HT1080 (cell line): ENCODE data around the gene STYXL1. TPM values are rescaled to one million over a fixed set of nuclear protein-coding genes. Genes with fewer than 3 reads are reported as not detected.
"Not testable (repeated sequence)": the region's sequence is repeated elsewhere in the genome, so short reads cannot be mapped to it uniquely, and the experiment has no call there.

Experiments
- DNase-seq: peaks from one replicate; pipeline ENCODE4 v3.0.0-alpha.2; 2015; ENCODE audit warnings: low read depth
- total RNA-seq: library from RNA; depleted of rRNA; stranded (reverse); fragments of >200 nt; shearing (Covaris generic); gene quantifications from 2 replicates; pipeline ENCODE4 v1.2.3, GENCODE V29; 2014

STYXL1 gene
- total RNA-seq, 1 experiment from 2014 or later = 53.8 TPM

DNA sequence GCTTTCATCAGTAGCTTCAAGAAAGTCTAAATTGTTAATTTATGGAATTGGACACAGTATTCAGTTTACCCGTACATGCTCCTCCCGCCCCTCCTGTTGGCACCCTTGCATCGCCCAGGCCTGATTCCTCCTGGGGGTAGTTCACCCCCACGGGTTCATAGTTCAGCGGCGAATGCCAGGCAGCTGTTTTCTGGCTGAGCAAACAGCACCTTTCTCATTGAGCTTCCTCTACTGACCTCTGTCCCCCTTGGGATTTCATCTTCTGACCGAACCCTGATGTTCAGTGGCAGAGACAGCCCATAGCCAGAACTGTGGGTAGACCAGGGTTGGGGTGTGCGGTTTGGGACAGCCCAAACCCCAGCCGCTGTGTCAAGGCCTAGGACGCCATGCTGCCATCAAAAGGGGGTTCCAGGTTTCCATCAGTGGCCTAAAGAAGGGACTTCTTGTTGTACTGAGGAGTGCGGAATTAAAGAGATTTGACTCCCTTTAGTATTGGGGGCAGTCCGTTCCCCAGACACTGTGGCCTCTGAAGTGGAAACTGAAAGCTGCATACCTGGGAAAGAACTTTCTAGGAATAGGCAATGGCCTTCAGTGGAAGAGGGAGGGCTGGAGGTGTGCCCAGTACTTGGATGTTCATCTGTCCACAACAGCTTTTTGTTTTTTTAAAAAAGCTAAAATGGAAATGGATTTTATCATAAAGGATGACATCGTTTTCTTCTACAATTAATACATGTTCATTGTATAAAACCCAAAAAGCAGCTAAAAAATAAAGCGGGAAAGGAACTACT lies 19.1 kb upstream of the STYXL1 start:
- no peak for DNase-seq

DNA sequence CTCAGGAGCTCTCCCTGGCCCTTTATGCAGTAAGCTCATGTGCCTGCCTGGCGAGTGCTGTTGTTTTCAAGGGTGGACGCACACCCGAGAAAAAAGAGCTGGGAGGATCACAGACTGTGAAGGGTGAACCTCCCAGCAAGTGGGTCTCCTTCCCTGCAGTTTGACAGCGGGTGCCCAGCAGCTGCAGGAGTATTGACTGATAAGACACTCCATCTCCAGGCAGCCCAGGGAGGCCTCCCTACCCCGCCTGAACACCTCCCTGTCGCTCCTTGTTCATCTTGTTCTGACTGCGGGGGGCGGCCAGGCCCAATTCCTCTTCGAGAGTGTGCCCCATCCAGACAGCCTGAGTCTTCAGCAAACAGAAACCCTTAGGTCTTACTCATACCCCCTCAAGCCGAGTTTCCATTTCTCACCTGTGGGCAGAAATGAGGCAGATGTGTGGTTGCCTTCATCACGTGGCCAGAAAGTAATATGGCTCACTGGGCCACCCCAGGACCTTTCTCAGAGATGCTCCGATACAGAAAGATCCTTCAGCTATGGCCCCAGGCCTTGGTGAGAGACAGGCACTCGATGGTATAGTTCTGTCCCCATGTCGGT lies 17.3 kb upstream of the STYXL1 start:
- no peak for DNase-seq

DNA sequence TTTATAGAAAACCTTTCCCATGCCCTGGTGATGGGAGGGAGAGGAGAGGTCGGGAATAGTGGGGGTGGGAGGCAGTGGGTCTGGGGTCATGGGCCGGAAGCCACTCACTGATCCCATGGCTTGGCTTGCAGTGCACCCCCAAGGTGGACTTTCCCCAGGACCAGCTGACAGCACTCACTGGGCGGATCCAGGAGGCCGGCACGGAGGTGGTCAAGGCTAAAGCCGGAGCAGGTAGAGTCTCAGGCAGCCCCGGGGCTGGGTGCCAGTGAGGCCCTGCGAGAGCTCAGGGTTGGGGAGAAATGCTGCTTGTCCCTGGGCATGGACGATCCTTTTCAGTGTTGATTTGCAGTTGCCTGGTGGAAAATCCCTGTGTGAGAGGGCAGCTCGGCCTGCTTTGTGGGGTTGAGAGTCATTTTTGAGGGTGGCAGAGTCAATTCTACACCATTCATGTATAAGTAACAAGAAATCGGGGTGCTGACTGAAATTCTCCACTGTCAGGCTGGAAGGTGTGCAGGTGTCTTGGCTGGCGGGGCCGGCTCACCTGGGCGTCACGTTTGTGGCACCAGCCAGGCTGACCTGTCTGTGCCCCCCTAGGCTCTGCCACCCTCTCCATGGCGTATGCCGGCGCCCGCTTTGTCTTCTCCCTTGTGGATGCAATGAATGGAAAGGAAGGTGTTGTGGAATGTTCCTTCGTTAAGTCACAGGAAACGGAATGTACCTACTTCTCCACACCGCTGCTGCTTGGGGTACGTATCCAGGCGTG lies 16.6 kb upstream of the STYXL1 start:
- no peak for DNase-seq

DNA sequence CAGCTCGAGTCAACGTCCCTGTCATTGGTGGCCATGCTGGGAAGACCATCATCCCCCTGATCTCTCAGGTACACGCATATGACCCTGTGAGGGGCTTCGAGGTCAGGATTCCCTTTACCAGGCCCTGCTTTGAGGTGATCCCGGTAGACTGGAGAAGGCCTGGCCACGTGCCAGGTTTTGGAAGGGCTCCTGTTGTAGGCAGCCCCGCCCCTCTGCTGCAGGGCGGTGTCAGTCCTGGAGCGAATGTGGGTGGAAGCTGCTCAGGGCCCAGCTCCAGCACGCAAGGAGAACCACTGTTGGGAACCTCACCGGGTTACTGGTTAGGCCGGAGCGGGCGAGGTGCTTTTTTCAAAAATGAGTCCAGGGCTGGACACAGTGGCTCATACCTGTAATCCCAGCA lies 15.7 kb upstream of the STYXL1 start:
- no peak for DNase-seq

DNA sequence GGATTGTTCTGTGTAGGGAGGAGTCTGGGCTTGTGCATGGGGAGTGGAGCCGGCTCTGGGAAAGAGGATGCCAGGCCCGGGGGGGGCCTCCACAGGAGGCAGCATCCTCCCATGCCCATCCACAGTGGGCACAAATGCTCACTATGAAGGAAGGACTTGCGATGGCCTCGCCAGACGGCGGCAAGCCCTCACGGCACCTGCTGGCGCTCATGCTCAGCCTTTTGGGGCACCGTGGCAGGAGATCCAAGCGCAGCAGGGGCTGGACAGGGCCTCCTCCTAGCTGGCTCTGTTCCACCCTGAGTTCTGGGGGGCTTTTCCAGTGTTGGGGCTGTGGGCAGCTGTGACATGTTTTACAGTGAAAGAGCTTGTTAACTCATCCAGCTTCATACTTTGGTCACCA lies 15.3 kb upstream of the STYXL1 start:
- no peak for DNase-seq

DNA sequence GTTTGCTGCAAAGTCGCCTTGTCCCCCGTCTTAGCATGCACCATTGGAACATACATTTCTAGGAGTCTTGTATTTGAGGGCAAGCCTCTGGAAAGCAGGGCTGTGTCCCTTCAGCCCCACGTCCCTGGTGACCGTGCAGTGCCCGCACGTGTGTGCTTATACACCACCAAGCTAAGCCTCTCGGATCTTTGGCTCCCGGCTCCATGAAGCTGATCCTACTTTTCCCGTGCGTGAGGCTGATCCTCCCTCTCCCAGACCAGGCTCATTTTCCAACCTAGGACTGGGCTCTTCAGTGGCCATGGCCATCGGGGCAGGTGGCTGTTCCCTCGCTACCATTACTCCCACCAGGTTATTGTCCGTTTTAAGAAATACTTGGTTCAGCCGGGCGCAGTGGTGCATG lies 14.5 kb upstream of the STYXL1 start:
- no peak for DNase-seq

DNA sequence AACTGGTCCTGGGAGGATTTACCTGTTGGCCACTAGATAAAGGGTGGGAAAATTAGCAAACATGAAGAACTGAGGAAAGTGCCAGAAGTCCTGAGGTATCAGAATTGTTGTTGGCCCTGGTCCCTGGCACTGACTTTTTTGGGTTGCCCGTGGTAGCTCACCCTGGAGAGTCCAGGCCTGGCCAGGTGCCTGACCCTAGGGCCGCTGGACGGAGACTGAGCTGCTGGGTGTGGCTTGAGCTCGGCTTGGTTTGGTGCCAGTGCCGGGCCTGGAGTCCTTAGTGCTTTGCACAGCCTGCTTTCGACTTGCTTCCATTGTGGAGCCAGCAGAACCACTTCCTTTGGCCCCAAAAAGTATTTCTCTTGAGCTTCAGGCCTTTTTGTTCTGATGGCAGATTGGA lies 13.0 kb upstream of the STYXL1 start:
- no peak for DNase-seq

DNA sequence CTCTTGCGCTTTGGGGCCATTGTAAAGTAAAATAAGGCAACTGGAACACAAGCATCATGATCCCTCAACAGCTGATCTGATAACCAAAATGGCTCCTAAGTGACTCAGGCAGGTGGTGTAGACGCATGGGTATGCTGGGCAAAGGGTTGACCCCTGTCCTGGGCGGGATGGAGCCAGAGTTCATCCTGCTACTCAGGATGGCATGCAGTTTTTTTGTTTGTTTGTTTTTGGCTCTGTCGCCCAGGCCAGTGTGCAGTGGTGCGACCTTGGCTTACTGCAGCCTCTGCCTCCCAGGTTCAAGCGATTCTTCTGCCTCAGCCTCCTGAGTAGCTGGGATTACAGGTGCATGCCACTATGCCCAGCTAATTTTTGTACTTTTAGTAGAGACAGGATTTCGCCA lies 10.9 kb upstream of the STYXL1 start:
- DNase-seq = not testable (repeated sequence)

DNA sequence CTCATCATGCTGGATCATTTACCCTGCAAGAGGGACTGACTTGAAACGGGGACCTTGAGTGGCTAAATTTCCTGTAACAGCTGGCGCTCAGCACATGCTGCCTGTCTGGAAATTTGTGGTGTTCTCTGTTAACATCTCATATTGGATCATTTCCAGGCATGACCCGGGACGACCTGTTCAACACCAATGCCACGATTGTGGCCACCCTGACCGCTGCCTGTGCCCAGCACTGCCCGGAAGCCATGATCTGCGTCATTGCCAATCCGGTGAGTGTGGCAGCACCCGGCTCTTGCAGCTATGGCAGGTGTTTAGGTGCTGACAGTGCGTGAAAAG lies 10.0 kb upstream of the STYXL1 start:
- DNase-seq = no peak

DNA sequence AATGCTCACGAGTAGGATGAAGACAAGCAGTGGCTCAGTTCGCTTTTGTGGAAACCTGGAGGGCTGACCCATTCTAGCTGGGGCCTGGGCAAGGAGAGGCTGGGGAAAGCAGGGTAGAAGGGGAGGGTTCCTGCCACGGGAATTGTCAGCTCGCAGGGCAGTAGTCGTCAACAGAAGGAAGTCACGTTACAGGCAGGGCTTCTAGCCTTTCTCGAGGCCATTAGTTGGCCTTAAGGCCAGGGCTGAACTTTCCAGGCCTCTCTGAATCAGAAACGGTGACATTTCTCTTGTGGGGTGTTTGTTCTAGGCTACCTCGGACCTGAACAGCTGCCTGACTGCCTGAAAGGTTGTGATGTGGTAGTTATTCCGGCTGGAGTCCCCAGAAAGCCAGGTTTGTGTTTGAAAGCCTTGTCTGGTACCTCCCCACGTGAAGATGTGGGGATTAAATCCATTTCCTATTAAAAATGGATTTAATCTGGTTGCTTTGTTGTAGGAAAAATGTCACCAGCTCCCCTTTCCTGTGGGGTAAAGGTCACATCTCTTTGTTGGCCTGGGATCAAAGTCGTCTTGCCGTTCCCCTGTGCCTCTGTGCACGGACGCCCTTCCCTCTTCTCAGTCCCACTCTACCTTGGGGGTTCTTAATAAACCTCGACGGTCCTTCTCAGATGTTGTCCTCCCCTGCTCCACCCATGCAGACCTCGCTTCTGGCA lies 9.5 kb upstream of the STYXL1 start:
- DNase-seq = no peak

DNA sequence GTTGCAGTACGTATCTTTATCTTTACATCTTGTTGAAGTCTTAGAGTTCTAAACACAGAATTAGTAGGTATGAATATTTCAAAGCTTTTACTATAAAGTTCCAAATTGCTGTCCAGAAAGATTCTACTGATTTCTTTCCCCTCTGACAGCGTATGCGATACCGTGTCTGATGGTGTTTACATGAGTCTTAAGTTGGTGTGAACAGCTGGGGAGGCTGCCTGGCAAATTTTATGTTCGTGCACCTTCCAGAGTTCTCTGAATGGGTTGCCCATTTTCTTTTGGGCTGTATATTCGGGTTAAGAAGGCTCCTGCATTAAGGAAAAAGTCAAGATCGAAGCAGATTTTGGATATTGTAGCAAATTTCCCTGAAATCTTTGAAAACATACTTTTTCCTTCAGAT lies 8.4 kb upstream of the STYXL1 start:
- DNase-seq = no peak

DNA sequence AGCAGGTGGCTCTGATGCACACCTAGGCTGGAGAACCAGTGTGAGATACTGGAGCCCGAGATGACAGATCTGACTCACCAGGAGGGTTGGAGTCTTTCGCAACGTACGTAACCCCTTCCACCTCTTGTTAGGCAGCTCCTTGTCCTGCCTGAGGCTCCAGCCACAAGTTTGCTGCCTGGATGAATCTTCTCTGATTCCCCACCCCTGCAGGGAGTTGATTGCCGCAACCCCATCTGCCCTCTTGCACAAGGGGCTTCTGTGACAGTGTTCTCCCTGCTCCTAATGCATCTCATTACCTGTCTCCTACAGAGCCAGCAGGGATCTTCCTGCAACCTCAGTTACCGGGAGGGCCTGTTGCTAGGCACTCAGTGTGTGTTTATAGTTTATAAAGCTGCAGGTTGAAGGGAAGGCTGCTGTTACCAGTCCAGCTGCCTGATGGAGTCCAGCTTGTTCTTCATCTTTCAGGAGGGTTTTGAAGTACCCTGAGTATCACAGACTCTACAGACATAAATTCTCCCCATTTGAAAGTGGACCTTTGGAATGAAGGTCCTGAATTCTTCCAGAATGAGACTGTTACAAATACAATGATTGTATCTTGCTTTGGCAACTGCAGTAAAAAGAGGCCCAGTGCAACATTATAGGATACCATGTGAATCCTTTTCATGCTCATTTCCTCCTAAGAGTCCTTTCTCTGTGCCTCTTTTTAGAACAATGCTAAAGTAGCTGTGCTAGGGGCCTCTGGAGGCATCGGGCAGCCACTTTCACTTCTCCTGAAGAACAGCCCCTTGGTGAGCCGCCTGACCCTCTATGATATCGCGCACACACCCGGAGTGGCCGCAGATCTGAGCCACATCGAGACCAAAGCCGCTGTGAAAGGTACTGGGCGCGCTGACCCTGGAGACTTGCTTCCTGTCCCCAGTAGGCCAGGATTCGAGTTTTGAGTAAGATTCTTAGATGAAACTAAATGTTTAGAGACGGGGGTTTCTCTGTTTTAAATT lies 6.6 kb upstream of the STYXL1 start:
- DNase-seq = peak; percentile 63

DNA sequence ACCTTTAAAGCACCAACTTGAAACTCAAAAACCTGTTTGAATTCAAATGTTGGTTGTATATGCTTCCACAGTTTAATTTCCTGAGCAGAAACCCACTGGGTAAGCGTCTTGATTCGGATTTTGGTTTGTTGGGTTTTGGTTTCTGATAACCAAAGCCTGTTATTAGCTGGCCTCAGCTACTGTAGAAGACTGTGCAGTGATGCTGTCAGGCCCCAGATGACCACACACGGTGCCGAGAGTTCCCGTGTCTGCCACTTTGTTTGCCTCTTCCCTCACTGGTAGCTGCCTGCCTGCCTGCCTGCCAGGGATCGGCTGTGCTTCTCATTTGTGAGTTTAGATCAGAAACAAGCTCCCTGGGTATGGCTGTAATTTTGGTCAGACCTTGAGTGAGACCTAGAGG lies 5.7 kb upstream of the STYXL1 start:
- no peak for DNase-seq

DNA sequence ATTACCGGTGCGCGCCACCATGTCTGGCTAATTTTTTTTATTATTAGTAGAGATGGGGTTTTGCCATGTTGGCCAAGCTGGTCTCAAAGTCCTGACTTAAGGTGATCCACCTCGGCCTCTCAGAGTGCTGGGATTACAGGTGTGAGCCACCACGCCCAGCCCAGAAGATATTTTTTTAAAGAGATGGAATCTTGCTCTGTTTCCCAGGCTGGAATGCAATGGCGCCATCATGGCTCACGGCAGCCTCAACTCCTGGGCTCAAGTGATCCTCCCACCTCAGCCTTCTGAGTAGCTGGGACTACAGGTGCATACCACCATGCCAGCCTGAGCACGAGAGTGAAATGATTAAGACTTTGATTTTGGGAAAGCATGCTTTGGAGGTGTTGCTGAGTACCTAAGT lies 4.9 kb upstream of the STYXL1 start:
- DNase-seq = not testable (repeated sequence)

DNA sequence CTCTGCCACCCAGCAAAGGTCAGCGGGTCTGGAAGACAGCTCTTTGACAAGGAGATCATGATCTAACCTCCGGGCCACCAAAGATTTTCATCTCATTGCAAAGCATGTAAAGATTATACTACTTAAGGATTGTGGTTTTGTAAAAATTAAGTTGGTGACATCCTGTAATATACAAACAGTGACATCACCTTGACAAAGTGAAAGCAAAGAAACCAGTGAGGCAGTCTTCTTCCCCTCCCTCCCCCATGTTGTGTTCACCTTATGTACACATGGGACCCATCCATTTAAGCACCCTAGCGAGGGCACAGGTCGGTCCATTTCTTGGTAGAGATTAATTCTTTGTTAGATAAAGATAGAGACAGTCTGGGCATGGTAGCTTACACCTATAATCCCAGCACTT lies 4.0 kb upstream of the STYXL1 start:
- no peak for DNase-seq

DNA sequence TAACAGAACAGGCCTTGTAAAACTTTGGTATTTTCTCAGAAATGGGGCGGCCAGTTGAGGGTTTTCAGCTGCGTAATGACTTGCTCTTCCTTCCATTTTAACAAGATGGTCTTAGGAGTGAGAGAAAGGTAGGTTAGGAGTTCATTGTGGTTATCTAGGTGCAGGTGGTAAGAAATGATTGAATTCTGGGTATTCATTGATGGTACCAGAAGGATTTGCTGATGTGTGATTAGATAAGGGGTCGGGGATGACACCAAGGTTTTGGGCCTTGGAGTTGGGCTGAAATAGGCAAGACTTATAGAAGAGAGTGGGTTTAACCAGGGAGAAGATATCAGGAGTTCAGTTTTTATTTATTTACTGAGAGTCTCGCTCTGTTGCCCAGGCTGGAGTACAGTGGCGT lies 2.7 kb upstream of the STYXL1 start:
- DNase-seq = no peak

DNA sequence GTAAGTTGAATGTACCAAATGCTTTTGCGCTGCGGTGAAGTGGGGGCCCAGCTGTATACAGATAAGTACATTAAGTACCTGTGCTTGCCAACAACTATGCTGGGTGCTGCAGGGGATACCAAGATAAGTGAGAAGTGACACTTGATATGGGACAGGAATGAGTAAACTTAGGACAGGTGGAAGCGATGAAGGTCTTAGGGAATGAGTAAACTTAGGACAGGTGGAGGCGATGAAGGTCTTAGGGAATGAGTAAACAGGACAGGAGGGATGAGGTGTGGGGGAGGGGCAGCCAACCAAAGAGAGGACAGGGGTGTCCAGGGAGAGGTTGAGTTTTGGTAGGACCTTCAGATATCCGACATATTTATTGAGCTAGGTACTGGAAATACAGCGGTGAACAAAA lies 1.5 kb upstream of the STYXL1 start:
- DNase-seq = no peak

DNA sequence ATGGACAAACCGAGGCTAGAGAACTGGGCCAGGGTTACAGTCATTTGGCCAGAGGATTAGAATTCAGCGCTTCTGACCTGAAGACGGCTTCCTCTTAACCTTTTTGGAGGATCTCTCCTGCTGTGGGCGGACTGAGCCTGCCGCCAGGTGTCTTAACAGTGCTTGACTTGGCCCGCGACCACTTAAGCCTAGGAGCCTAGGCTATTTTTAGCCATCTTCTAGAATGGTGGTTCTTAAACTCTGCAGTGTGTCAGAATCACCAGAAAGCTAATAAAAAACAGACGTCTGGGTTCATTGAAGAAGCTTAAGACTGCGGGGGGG lies 828 bp upstream of the STYXL1 start:
- DNase-seq = no peak

DNA sequence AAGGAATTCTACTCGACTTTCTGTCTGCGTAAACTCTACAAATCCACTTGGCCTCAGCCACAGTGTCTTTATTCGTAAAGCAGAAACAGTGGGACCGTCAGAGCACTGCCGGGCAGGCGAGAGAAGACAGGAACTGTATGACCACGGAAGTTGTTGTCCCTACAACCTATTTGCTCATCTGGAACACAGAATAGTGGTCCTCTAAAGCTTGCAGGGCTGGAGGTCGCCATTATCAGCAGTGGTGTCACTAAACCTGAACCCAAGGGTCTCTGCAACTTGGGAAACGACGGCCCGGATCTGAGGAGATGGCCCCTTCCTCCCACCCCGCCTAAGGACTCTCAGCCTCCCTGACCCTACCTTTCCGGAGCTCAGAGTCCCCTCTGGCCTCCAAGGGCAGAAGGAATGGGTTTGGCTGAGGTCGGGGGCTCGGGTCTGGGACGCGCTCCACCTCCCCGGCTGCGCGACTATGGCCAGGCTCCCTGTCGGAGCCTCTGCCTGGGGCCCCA lies 442 bp downstream of the STYXL1 start:
- no peak for DNase-seq

DNA sequence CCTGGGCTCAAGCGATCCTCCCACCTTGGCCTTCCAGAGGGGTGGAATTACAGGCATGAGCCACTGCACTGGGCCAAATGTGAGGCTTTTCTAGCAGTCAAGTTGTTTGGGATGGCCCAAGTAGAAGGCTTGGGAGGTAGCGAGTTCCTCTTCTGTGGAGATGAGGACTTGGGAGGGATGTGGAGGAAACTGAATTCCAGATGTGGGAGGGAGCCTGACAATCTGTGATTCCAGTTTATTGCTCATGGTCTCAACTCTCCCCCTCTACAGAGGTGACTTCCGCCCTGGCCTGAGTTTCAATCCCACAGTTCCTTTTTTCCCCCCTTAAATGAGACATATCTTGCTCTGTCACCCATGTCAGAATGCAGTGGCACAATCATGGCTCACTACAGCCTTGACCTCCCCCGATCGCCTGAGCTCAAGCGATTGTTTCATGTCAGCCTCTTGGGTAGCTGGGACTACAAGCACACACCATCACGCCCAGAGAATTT lies 3.4 kb downstream of the STYXL1 start:
- no peak for DNase-seq

DNA sequence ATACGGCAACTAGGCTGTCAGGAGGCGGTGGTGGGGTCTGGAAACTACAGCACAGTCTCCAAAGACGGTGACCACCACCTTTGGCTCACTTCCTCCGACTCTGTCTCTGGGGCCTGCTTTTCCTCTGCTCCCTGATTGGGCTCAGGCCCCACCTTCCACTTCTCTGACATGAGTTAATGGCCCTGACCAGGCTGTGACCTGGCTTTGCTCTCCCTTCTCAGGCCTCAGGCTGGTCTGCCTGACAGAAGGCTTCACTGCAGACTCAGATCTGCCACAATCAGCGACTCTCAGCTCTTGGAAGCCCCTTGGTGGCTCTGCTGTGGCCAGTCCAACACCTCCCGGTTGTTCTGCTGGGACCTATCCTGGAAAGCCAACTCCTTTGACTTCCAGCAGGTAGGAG lies 7.7 kb downstream of the STYXL1 start:
- no peak for DNase-seq
